MV-4-11 (cell line): Measurements from ENCODE around the gene ATP13A4.
A peak's percentile ranks its signal among the peaks of the same experiment; 100 is the strongest.

Experiments used
- DNase-seq: peaks from one replicate; lab custom pipeline; 2025; lab: John Stamatoyannopoulos, UW

The ATP13A4 gene

GRCh38 chr3:193499136-193499770, 55.4 kb downstream of the ATP13A4 start:
- DNase-seq, result peak; percentile 12

GRCh38 chr3:193498215-193498614, 56.5 kb downstream of the ATP13A4 start:
- peak; percentile 74 for DNase-seq

GRCh38 chr3:193496658-193497057, 58.0 kb downstream of the ATP13A4 start:
- no peak for DNase-seq

- DNase-seq, result no peak
These were observed 63.7 kb downstream of the ATP13A4 start for GRCh38 chr3:193491026-193491425.

GRCh38 chr3:193490580-193490979, 64.1 kb downstream of the ATP13A4 start:
- no peak for DNase-seq

- DNase-seq, result peak; percentile 28
These were observed 64.7 kb downstream of the ATP13A4 start for GRCh38 chr3:193489949-193490348.

- DNase-seq, result no peak
These were observed 66.0 kb downstream of the ATP13A4 start for GRCh38 chr3:193488741-193489140.

GRCh38 chr3:193483988-193484539, 70.6 kb downstream of the ATP13A4 start:
- DNase-seq, result no peak

GRCh38 chr3:193481436-193481835, 73.3 kb downstream of the ATP13A4 start:
- DNase-seq, result no peak

- no peak for DNase-seq
These were observed 80.2 kb downstream of the ATP13A4 start for GRCh38 chr3:193474446-193474845.

- no peak for DNase-seq
These were observed 84.0 kb downstream of the ATP13A4 start for GRCh38 chr3:193470710-193471109.

GRCh38 chr3:193465992-193466608, 88.6 kb downstream of the ATP13A4 start:
- DNase-seq, result no peak

- no peak for DNase-seq
These were observed 89.8 kb downstream of the ATP13A4 start for GRCh38 chr3:193464889-193465288.

- DNase-seq, result no peak
These were observed 97.2 kb downstream of the ATP13A4 start for GRCh38 chr3:193457526-193457925.

- no peak for DNase-seq
These were observed 102.4 kb downstream of the ATP13A4 start for GRCh38 chr3:193452338-193452737.

GRCh38 chr3:193451902-193452301, 102.8 kb downstream of the ATP13A4 start:
- DNase-seq, result no peak

GRCh38 chr3:193446965-193447602, 107.6 kb downstream of the ATP13A4 start:
- peak; percentile 89 for DNase-seq

GRCh38 chr3:193439423-193439822, 115.3 kb downstream of the ATP13A4 start:
- DNase-seq, result no peak

GRCh38 chr3:193418576-193419373, 135.9 kb downstream of the ATP13A4 start:
- DNase-seq, result no peak

GRCh38 chr3:193416629-193417028, 138.1 kb downstream of the ATP13A4 start:
- no peak for DNase-seq

- no peak for DNase-seq
These were observed 147.0 kb downstream of the ATP13A4 start for GRCh38 chr3:193407688-193408087.

- DNase-seq, result no peak
These were observed 147.6 kb downstream of the ATP13A4 start for GRCh38 chr3:193407112-193407511.
